ENCODE results near the gene MCAM. TPM values are rescaled to one million over a fixed set of nuclear protein-coding genes. Genes with fewer than 3 reads are reported as not detected.

MCAM gene
- total RNA-seq, 2 experiments from 2014 or later: 0.69 to 1.3 TPM

- Histone ChIP-seq H3K9me3 (ENCODE audit: low read length) (no peaks in the 10 kb centered on the region), H3K27ac (ENCODE audit: low read depth, low read length, poor library complexity, severe bottlenecking) (no peak overlapping the region), H3K79me2 (ENCODE audit: insufficient read depth, low read depth, low read length) (no peaks in the 10 kb centered on the region), H3K36me3 (ENCODE audit: insufficient read depth, low read length) (peaks cover 11% of the 10 kb centered on the region; the same call in 1 of the 2 replicates), H3K4me3 (ENCODE audit: low read depth, low read length, poor library complexity, severe bottlenecking) (no peak overlapping the region), H3K4me1 (ENCODE audit: insufficient read depth, low read length, poor library complexity, severe bottlenecking) (no peaks in the 10 kb centered on the region), H2AFZ (ENCODE audit: low read length) (no peak overlapping the region), H3K4me2 (ENCODE audit: low read length) (no peak overlapping the region), H4K20me1 (ENCODE audit: insufficient read depth, low read length) (no peaks in the 10 kb centered on the region), H3K9me2 (ENCODE audit: insufficient read depth, low read length) (no peaks in the 10 kb centered on the region)
- no peak for DNase-seq (ENCODE audit: low spot score)
- ChIA-PET CTCF (ENCODE audit: unreplicated experiment) (interaction anchor here (0.5 to 1.1 kb wide), 3 partner anchors 10 to 364 kb away, joined by 3 to 6 read pairs (median 3); partner anchors contain the start of gene C1QTNF5), POLR2A (interaction anchor here (0.7 kb wide), 1 partner anchor 31 kb away, joined by 4 read pairs; no protein-coding TSS in a partner anchor)
- no TSS peak for BruUV-seq (replicated peaks)
- TF ChIP-seq EZH2phosphoT487 (IDR thresholded peaks at IDR 0.05; ENCODE audit: borderline replicate concordance, low read depth, low read length): no peak
- no peak for TF ChIP-seq CTCF (conservative IDR thresholded peaks at IDR 0.05; ENCODE audit: low read length)
- intact Hi-C loops (cut with micrococcal nuclease; ENCODE audit: unreplicated experiment): no loop called here
Observed at GRCh38 chr11:119350302-119350701, 33.4 kb upstream of the MCAM start.

GRCh38 chr11:119347940-119348605, 31.1 kb upstream of the MCAM start:
- no peak overlapping the region for H3K4me3 ChIP-seq (ENCODE audit: low read depth, low read length, poor library complexity, severe bottlenecking)
- no peak overlapping the region for H3K27ac ChIP-seq (ENCODE audit: low read depth, low read length, poor library complexity, severe bottlenecking)
- H3K9me2 ChIP-seq (ENCODE audit: insufficient read depth, low read length): no peaks in the 10 kb centered on the region
- POLR2A ChIA-PET: no interaction called here
- TF ChIP-seq CTCF (conservative IDR thresholded peaks at IDR 0.05; ENCODE audit: low read length) (no peak), EZH2phosphoT487 (IDR thresholded peaks at IDR 0.05; ENCODE audit: borderline replicate concordance, low read depth, low read length) (no peak)
- H3K79me2 ChIP-seq (ENCODE audit: insufficient read depth, low read depth, low read length): no peaks in the 10 kb centered on the region
- H2AFZ ChIP-seq (ENCODE audit: low read length): no peak overlapping the region
- intact Hi-C loops (cut with micrococcal nuclease; ENCODE audit: unreplicated experiment): no loop called here
- H3K4me1 ChIP-seq (ENCODE audit: insufficient read depth, low read length, poor library complexity, severe bottlenecking): no peaks in the 10 kb centered on the region
- DNase-seq (ENCODE audit: low spot score): no peak
- no peaks in the 10 kb centered on the region for H3K9me3 ChIP-seq (ENCODE audit: low read length)
- no peaks in the 10 kb centered on the region for H3K36me3 ChIP-seq (ENCODE audit: insufficient read depth, low read length)
- no peak overlapping the region for H3K4me2 ChIP-seq (ENCODE audit: low read length)
- BruUV-seq (replicated peaks): no TSS peak
- CTCF ChIA-PET (ENCODE audit: unreplicated experiment): no interaction called here
- no peaks in the 10 kb centered on the region for H4K20me1 ChIP-seq (ENCODE audit: insufficient read depth, low read length)

GRCh38 chr11:119347242-119347641, 30.3 kb upstream of the MCAM start:
- CTCF ChIA-PET (ENCODE audit: unreplicated experiment): no interaction called here
- Histone ChIP-seq H4K20me1 (ENCODE audit: insufficient read depth, low read length) (no peaks in the 10 kb centered on the region), H3K9me2 (ENCODE audit: insufficient read depth, low read length) (no peaks in the 10 kb centered on the region), H2AFZ (ENCODE audit: low read length) (no peak overlapping the region), H3K4me3 (ENCODE audit: low read depth, low read length, poor library complexity, severe bottlenecking) (no peak overlapping the region), H3K36me3 (ENCODE audit: insufficient read depth, low read length) (no peaks in the 10 kb centered on the region), H3K4me1 (ENCODE audit: insufficient read depth, low read length, poor library complexity, severe bottlenecking) (no peaks in the 10 kb centered on the region), H3K79me2 (ENCODE audit: insufficient read depth, low read depth, low read length) (no peaks in the 10 kb centered on the region), H3K4me2 (ENCODE audit: low read length) (no peak overlapping the region), H3K27ac (ENCODE audit: low read depth, low read length, poor library complexity, severe bottlenecking) (no peak overlapping the region), H3K9me3 (ENCODE audit: low read length) (no peaks in the 10 kb centered on the region)
- POLR2A ChIA-PET: no interaction called here
- no TSS peak for BruUV-seq (replicated peaks)
- no peak for DNase-seq (ENCODE audit: low spot score)
- intact Hi-C loops (cut with micrococcal nuclease; ENCODE audit: unreplicated experiment): no loop called here
- TF ChIP-seq EZH2phosphoT487 (IDR thresholded peaks at IDR 0.05; ENCODE audit: borderline replicate concordance, low read depth, low read length) (no peak), CTCF (conservative IDR thresholded peaks at IDR 0.05; ENCODE audit: low read length) (no peak)

Measured in OCI-LY7 (cell line).